Measurements from ENCODE around the gene TMEM273. TPM values are rescaled to one million over a fixed set of nuclear protein-coding genes. Genes with fewer than 3 reads are reported as not detected.

TMEM273 gene
- total RNA-seq, 1 experiment from 2014 or later = not detected

- intact Hi-C loops (cut with micrococcal nuclease) = no loop called here
- BruUV-seq (replicated peaks) = no TSS peak
- CTCF ChIA-PET = interaction anchor here (0.6 kb wide), 1 partner anchor 586 kb away, joined by 3 read pairs; no protein-coding TSS in a partner anchor
- DNase-seq (ENCODE audit: unreplicated experiment) = no peak
- no peaks in the 10 kb centered on the region for H3K9me3 Mint-ChIP-seq (ENCODE audit: unreplicated experiment)
- no peak for TF ChIP-seq CTCF (IDR thresholded peaks at IDR 0.05; ENCODE audit: unreplicated experiment)
- H3K36me3 Mint-ChIP-seq (ENCODE audit: insufficient read depth, unreplicated experiment) = no peaks in the 10 kb centered on the region
- POLR2A ChIA-PET = no interaction called here
- H3K27me3 Mint-ChIP-seq (ENCODE audit: insufficient read depth, unreplicated experiment) = peaks cover 35% of the 10 kb centered on the region
- H3K4me1 Mint-ChIP-seq (ENCODE audit: insufficient read depth, unreplicated experiment) = no peaks in the 10 kb centered on the region
- H3K27ac Mint-ChIP-seq (ENCODE audit: low read depth, unreplicated experiment) = no peak overlapping the region
- no peak overlapping the region for H3K4me3 Mint-ChIP-seq (ENCODE audit: unreplicated experiment)
Observed at GRCh38 chr10:49194212-49194920, 6.2 kb upstream of the TMEM273 start.

- no peak overlapping the region for H3K4me3 Mint-ChIP-seq (ENCODE audit: unreplicated experiment)
- no peaks in the 10 kb centered on the region for H3K4me1 Mint-ChIP-seq (ENCODE audit: insufficient read depth, unreplicated experiment)
- H3K36me3 Mint-ChIP-seq (ENCODE audit: insufficient read depth, unreplicated experiment) = no peaks in the 10 kb centered on the region
- H3K27ac Mint-ChIP-seq (ENCODE audit: low read depth, unreplicated experiment) = no peak overlapping the region
- DNase-seq (ENCODE audit: unreplicated experiment) = no peak
- ChIA-PET CTCF (no interaction called here), POLR2A (no interaction called here)
- no peaks in the 10 kb centered on the region for H3K9me3 Mint-ChIP-seq (ENCODE audit: unreplicated experiment)
- intact Hi-C loops (cut with micrococcal nuclease) = no loop called here
- TF ChIP-seq CTCF (IDR thresholded peaks at IDR 0.05; ENCODE audit: unreplicated experiment) = no peak
- peaks cover 23% of the 10 kb centered on the region for H3K27me3 Mint-ChIP-seq (ENCODE audit: insufficient read depth, unreplicated experiment)
- BruUV-seq (replicated peaks) = no TSS peak
Observed at GRCh38 chr10:49191349-49191748, 3.2 kb upstream of the TMEM273 start.

- no peaks in the 10 kb centered on the region for H3K4me1 Mint-ChIP-seq (ENCODE audit: insufficient read depth, unreplicated experiment)
- CTCF ChIA-PET = no interaction called here
- DNase-seq (ENCODE audit: unreplicated experiment) = no peak
- H3K27me3 Mint-ChIP-seq (ENCODE audit: insufficient read depth, unreplicated experiment) = peaks cover 18% of the 10 kb centered on the region
- H3K9me3 Mint-ChIP-seq (ENCODE audit: unreplicated experiment) = no peaks in the 10 kb centered on the region
- POLR2A ChIA-PET = interaction anchor here (1.1 kb wide), 1 partner anchor 16 kb away, joined by 4 read pairs; no protein-coding TSS in a partner anchor
- intact Hi-C loops (cut with micrococcal nuclease) = no loop called here
- no peak overlapping the region for H3K4me3 Mint-ChIP-seq (ENCODE audit: unreplicated experiment)
- BruUV-seq (replicated peaks) = no TSS peak
- no peak for TF ChIP-seq CTCF (IDR thresholded peaks at IDR 0.05; ENCODE audit: unreplicated experiment)
- no peaks in the 10 kb centered on the region for H3K36me3 Mint-ChIP-seq (ENCODE audit: insufficient read depth, unreplicated experiment)
- H3K27ac Mint-ChIP-seq (ENCODE audit: low read depth, unreplicated experiment) = no peak overlapping the region
Observed at GRCh38 chr10:49189422-49189821, 1.2 kb upstream of the TMEM273 start.

GRCh38 chr10:49187044-49187484 is 1.1 kb downstream of the TMEM273 start:
- ChIA-PET CTCF (no interaction called here), POLR2A (no interaction called here)
- Mint-ChIP-seq H3K36me3 (ENCODE audit: insufficient read depth, unreplicated experiment) (no peaks in the 10 kb centered on the region), H3K4me3 (ENCODE audit: unreplicated experiment) (no peak overlapping the region), H3K4me1 (ENCODE audit: insufficient read depth, unreplicated experiment) (no peaks in the 10 kb centered on the region), H3K27ac (ENCODE audit: low read depth, unreplicated experiment) (no peak overlapping the region), H3K27me3 (ENCODE audit: insufficient read depth, unreplicated experiment) (peaks cover 22% of the 10 kb centered on the region), H3K9me3 (ENCODE audit: unreplicated experiment) (no peaks in the 10 kb centered on the region)
- BruUV-seq (replicated peaks) = no TSS peak
- intact Hi-C loops (cut with micrococcal nuclease) = no loop called here
- no peak for TF ChIP-seq CTCF (IDR thresholded peaks at IDR 0.05; ENCODE audit: unreplicated experiment)
- DNase-seq (ENCODE audit: unreplicated experiment) = no peak

All from MCF 10A (cell line).